ENCODE data around the gene AGAP3.

The AGAP3 gene

DNA sequence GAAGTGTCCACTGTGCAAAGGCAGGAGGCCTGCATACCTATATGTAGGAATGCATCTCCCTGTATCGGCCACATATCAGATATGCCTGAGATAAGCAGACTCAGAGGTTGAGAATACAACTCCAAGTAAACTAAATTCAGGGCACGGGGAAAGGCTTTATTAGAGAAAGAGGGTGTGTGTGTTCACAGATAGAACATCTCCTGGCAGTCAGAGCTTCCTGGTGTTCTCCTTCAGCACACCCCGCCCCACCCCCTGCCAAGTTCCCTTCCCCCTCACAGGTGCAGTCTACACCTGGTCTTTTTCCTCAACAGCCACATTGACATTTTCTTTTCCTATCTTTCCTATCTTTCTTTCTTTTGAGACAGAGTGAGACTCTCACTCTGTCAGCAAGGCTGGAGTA is 64.1 kb downstream of the AGAP3 start:
- H3K4me1 ChIP-seq (ENCODE audit: control insufficient read depth in 2 of 2, insufficient read depth in 1 of 2, low read depth in 1 of 2, low read length in 2 of 2) = no peaks in the 10 kb centered on the region
- no peak overlapping the region for H2AK5ac ChIP-seq (ENCODE audit: low read depth, low read length)
- no peak overlapping the region for H2BK15ac ChIP-seq (ENCODE audit: low read length)
- H3K4ac ChIP-seq (ENCODE audit: low read length) = no peak overlapping the region
- no peak for DNase-seq (ENCODE audit: low spot score)
- no peaks in the 10 kb centered on the region for H3K79me1 ChIP-seq (ENCODE audit: low read depth, low read length)
- WGBS, 2 donors (ENCODE audit: extremely low coverage in 2 of 2, insufficient read length in 2 of 2, insufficient replicate concordance in 1 of 2) = no CpG with 5 or more reads among the region's 3 CpGs
- no peak overlapping the region for H2BK120ac ChIP-seq (ENCODE audit: low read depth, low read length)
- no peak overlapping the region for H2AFZ ChIP-seq (ENCODE audit: low read length)
- H4K91ac ChIP-seq (ENCODE audit: low read depth, low read length, poor library complexity) = no peak overlapping the region
- H3K14ac ChIP-seq (ENCODE audit: low read length) = no peak overlapping the region
- no peak overlapping the region for H2BK12ac ChIP-seq (ENCODE audit: low read length)
- no peaks in the 10 kb centered on the region for H3K36me3 ChIP-seq (replicated peaks in 1 of 2; ENCODE audit: control insufficient read depth in 2 of 2, insufficient read depth in 2 of 2, low read length in 2 of 2)
- no peak overlapping the region for H3K18ac ChIP-seq (ENCODE audit: low read length)
- H3K27ac ChIP-seq (replicated peaks; ENCODE audit: low read length) = no peak overlapping the region
- no peak overlapping the region for H4K8ac ChIP-seq (ENCODE audit: low read depth, low read length)
- no peaks in the 10 kb centered on the region for H3K9me3 ChIP-seq (replicated peaks in 1 of 2; ENCODE audit: control insufficient read depth in 2 of 2, insufficient read depth in 1 of 2, low read depth in 1 of 2, low read length in 2 of 2)
- no peak overlapping the region for H3K4me2 ChIP-seq (ENCODE audit: insufficient read depth, low read length, poor library complexity, severe bottlenecking)
- no peak overlapping the region for H3K23ac ChIP-seq (ENCODE audit: low read depth, low read length, poor library complexity)
- H3K9ac ChIP-seq (ENCODE audit: low read depth, low read length, poor library complexity) = no peak overlapping the region
- H2BK5ac ChIP-seq (ENCODE audit: low read length) = no peak overlapping the region
- H3K27me3 ChIP-seq (ENCODE audit: control insufficient read depth in 3 of 3, insufficient read depth in 3 of 3, low read depth in 1 of 3, low read length in 3 of 3) = peaks cover 0 to 64% (median 0%) of the 10 kb centered on the region in 3 experiments
- H3K4me3 ChIP-seq (ENCODE audit: low read length in 2 of 2) = no peak overlapping the region

DNA sequence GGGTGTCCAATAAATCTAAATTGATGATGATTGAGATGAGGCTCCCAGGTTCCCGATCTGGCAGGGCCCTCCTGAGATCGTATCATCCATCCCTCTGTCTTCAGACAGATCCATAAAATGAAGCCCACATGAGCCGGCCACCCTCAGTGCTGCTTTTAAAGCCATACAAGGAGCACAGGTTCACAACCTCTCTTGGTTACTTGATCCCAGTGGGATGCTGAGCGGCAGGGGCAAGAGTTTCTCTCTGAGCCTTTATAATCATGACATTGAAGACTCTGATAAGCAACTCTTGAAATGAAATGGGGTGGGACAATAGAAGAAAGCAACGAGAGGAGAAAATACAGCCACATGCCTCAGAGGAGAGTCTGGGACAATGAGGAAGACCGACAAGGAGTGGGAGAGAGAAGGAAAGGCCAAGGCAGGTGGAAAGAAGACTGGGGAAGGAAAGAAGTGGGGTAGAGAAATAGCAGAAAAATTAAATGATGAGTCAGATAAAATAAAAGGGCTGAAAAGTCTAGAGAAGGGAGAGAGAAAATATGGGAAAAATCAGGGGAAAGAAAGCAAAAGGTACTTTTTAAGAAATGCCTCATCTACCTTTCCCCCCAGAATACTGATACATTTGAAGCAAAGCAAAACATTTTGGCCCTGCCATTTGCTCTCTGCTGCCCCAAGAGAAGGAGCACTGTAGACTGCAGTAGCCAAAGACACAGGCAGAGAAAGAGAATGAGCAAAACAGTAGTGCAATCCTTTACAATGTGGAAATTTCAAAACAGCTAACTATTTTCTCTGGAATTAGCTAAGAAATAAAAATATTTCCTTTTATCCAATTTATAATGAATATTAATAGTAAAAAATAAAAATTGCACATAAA is 66.6 kb downstream of the AGAP3 start:
- peaks cover 0 to 3% of the 10 kb centered on the region in 2 donors for H3K4me1 ChIP-seq (ENCODE audit: control insufficient read depth in 2 of 2, insufficient read depth in 1 of 2, low read depth in 1 of 2, low read length in 2 of 2)
- no peak overlapping the region for H2AFZ ChIP-seq (ENCODE audit: low read length)
- no peak overlapping the region for H2BK15ac ChIP-seq (ENCODE audit: low read length)
- H2AK5ac ChIP-seq (ENCODE audit: low read depth, low read length) = no peak overlapping the region
- H2BK120ac ChIP-seq (ENCODE audit: low read depth, low read length) = no peak overlapping the region
- H3K79me1 ChIP-seq (ENCODE audit: low read depth, low read length) = no peaks in the 10 kb centered on the region
- H4K91ac ChIP-seq (ENCODE audit: low read depth, low read length, poor library complexity) = no peak overlapping the region
- no peak for DNase-seq (ENCODE audit: low spot score)
- H2BK5ac ChIP-seq (ENCODE audit: low read length) = no peak overlapping the region
- H3K9ac ChIP-seq (ENCODE audit: low read depth, low read length, poor library complexity) = no peak overlapping the region
- no peak overlapping the region for H3K4ac ChIP-seq (ENCODE audit: low read length)
- no peak overlapping the region for H3K18ac ChIP-seq (ENCODE audit: low read length)
- H3K27ac ChIP-seq (replicated peaks; ENCODE audit: low read length) = no peak overlapping the region
- H3K4me3 ChIP-seq (ENCODE audit: low read length in 2 of 2) = no peak overlapping the region
- no peak overlapping the region for H2BK12ac ChIP-seq (ENCODE audit: low read length)
- H3K9me3 ChIP-seq (replicated peaks in 1 of 2; ENCODE audit: control insufficient read depth in 2 of 2, insufficient read depth in 1 of 2, low read depth in 1 of 2, low read length in 2 of 2) = no peaks in the 10 kb centered on the region
- H3K36me3 ChIP-seq (replicated peaks in 1 of 2; ENCODE audit: control insufficient read depth in 2 of 2, insufficient read depth in 2 of 2, low read length in 2 of 2) = no peaks in the 10 kb centered on the region
- no peak overlapping the region for H3K14ac ChIP-seq (ENCODE audit: low read length)
- peaks cover 0 to 82% (median 0%) of the 10 kb centered on the region in 3 experiments for H3K27me3 ChIP-seq (ENCODE audit: control insufficient read depth in 3 of 3, insufficient read depth in 3 of 3, low read depth in 1 of 3, low read length in 3 of 3)
- no peak overlapping the region for H3K23ac ChIP-seq (ENCODE audit: low read depth, low read length, poor library complexity)
- H4K8ac ChIP-seq (ENCODE audit: low read depth, low read length) = no peak overlapping the region
- no peak overlapping the region for H3K4me2 ChIP-seq (ENCODE audit: insufficient read depth, low read length, poor library complexity, severe bottlenecking)
- no CpG with 5 or more reads among the region's 6 CpGs for WGBS, 2 donors (ENCODE audit: extremely low coverage in 2 of 2, insufficient read length in 2 of 2, insufficient replicate concordance in 1 of 2)

DNA sequence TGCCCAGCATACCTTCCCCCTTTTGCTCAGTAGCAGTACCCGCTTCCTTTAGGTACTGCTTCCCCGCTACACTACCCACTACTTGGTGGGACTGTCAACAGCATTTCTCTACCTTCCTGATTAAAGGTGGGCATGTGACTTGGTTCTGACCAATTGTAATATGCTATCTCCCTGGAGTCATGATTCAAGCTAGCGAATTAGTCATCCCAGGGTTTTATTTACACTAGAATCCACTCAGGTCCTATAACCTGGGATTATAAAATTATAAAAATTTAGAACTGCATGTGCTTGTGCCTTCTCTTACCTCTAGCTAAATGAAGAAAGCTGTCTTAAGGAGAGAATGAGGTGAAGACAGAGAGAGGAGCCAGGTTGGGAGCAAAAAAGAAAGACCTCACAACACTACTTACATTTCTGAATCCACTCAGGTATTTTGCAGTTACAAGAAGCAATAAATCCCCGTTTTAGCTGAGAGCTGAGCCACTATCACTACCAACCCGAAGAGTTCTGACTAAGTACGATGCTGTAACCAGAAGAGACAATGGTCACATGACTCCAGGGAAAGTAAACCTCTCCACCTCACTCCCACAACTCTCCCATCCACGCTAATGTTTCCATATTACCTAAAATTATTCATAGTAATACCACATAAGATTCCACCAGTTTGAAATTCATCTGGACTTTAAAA is 71.5 kb downstream of the AGAP3 start:
- no peak overlapping the region for H2BK5ac ChIP-seq (ENCODE audit: low read length)

DNA sequence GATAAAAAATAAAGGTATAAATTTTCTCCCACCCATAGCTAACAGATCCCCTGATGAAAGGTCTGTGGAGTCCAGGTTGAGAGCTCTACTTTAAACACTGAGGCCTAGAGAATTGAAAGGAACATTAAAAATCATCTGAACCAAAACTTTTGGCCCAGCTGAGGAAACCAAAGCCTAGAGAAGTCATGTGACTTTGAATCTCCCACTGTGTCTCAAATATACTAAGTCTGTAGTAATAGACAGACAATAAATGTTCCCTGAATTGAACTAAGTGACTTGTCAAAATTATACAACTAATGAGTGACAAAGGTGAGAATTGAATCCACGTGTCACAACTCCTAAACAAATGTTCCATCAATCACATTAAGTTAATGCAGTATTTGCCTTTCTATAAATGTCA is 75.5 kb downstream of the AGAP3 start:
- Histone ChIP-seq H3K79me1 (ENCODE audit: low read depth, low read length) (no peaks in the 10 kb centered on the region), H3K14ac (ENCODE audit: low read length) (no peak overlapping the region), H2AFZ (ENCODE audit: low read length) (no peak overlapping the region), H3K18ac (ENCODE audit: low read length) (no peak overlapping the region), H3K9ac (ENCODE audit: low read depth, low read length, poor library complexity) (no peak overlapping the region), H2BK5ac (ENCODE audit: low read length) (no peak overlapping the region), H4K91ac (ENCODE audit: low read depth, low read length, poor library complexity) (no peak overlapping the region), H3K9me3 (replicated peaks in 1 of 2; ENCODE audit: control insufficient read depth in 2 of 2, insufficient read depth in 1 of 2, low read depth in 1 of 2, low read length in 2 of 2) (no peaks in the 10 kb centered on the region), H3K23ac (ENCODE audit: low read depth, low read length, poor library complexity) (no peak overlapping the region), H3K27ac (replicated peaks; ENCODE audit: low read length) (no peak overlapping the region), H3K27me3 (ENCODE audit: control insufficient read depth in 3 of 3, insufficient read depth in 3 of 3, low read depth in 1 of 3, low read length in 3 of 3) (peaks cover 3 to 95% (median 27%) of the 10 kb centered on the region in 3 experiments), H3K4me3 (ENCODE audit: low read length in 2 of 2) (no peak overlapping the region), H2BK15ac (ENCODE audit: low read length) (no peak overlapping the region), H3K4me1 (ENCODE audit: control insufficient read depth in 2 of 2, insufficient read depth in 1 of 2, low read depth in 1 of 2, low read length in 2 of 2) (peaks cover 3 to 5% of the 10 kb centered on the region in 2 donors), H2BK120ac (ENCODE audit: low read depth, low read length) (no peak overlapping the region), H3K36me3 (replicated peaks in 1 of 2; ENCODE audit: control insufficient read depth in 2 of 2, insufficient read depth in 2 of 2, low read length in 2 of 2) (no peaks in the 10 kb centered on the region), H2BK12ac (ENCODE audit: low read length) (no peak overlapping the region), H3K4ac (ENCODE audit: low read length) (no peak overlapping the region), H4K8ac (ENCODE audit: low read depth, low read length) (no peak overlapping the region), H3K4me2 (ENCODE audit: insufficient read depth, low read length, poor library complexity, severe bottlenecking) (no peak overlapping the region), H2AK5ac (ENCODE audit: low read depth, low read length) (no peak overlapping the region)
- WGBS, 2 donors (ENCODE audit: extremely low coverage in 2 of 2, insufficient read length in 2 of 2, insufficient replicate concordance in 1 of 2) = no CpG with 5 or more reads among the region's 1 CpG
- no peak for DNase-seq (ENCODE audit: low spot score)

More for the DNA sequence above, 71.5 kb downstream of the AGAP3 start:
- Histone ChIP-seq H3K4ac (ENCODE audit: low read length) (no peak overlapping the region), H2BK120ac (ENCODE audit: low read depth, low read length) (no peak overlapping the region), H3K9ac (ENCODE audit: low read depth, low read length, poor library complexity) (no peak overlapping the region), H3K27ac (replicated peaks; ENCODE audit: low read length) (no peak overlapping the region), H3K18ac (ENCODE audit: low read length) (no peak overlapping the region), H3K23ac (ENCODE audit: low read depth, low read length, poor library complexity) (no peak overlapping the region), H2AK5ac (ENCODE audit: low read depth, low read length) (no peak overlapping the region), H2BK15ac (ENCODE audit: low read length) (no peak overlapping the region), H3K9me3 (replicated peaks in 1 of 2; ENCODE audit: control insufficient read depth in 2 of 2, insufficient read depth in 1 of 2, low read depth in 1 of 2, low read length in 2 of 2) (no peaks in the 10 kb centered on the region), H2BK12ac (ENCODE audit: low read length) (no peak overlapping the region), H4K8ac (ENCODE audit: low read depth, low read length) (no peak overlapping the region), H2AFZ (ENCODE audit: low read length) (no peak overlapping the region), H3K14ac (ENCODE audit: low read length) (no peak overlapping the region), H3K4me2 (ENCODE audit: insufficient read depth, low read length, poor library complexity, severe bottlenecking) (no peak overlapping the region), H3K4me1 (ENCODE audit: control insufficient read depth in 2 of 2, insufficient read depth in 1 of 2, low read depth in 1 of 2, low read length in 2 of 2) (peaks cover 0 to 3% of the 10 kb centered on the region in 2 donors), H3K4me3 (ENCODE audit: low read length in 2 of 2) (no peak overlapping the region), H3K36me3 (replicated peaks in 1 of 2; ENCODE audit: control insufficient read depth in 2 of 2, insufficient read depth in 2 of 2, low read length in 2 of 2) (no peaks in the 10 kb centered on the region), H3K79me1 (ENCODE audit: low read depth, low read length) (no peaks in the 10 kb centered on the region), H4K91ac (ENCODE audit: low read depth, low read length, poor library complexity) (no peak overlapping the region), H3K27me3 (ENCODE audit: control insufficient read depth in 3 of 3, insufficient read depth in 3 of 3, low read depth in 1 of 3, low read length in 3 of 3) (peaks cover 0 to 86% (median 0%) of the 10 kb centered on the region in 3 experiments)
- no peak for DNase-seq (ENCODE audit: low spot score)
- 100% methylated on average over 1 of the region's 7 CpGs; no CpG with 5 or more reads in 1 of the 2 donors for WGBS, 2 donors (ENCODE audit: extremely low coverage in 2 of 2, insufficient read length in 2 of 2, insufficient replicate concordance in 1 of 2)

Data from neuronal stem cell (in vitro differentiated cells).